ENCODE measurements around the gene SCN8A.

Gene SCN8A

GRCh38 chr12:51851413-51852124 lies 260.5 kb downstream of the SCN8A start:
- TF ChIP-seq, protein P1, sequence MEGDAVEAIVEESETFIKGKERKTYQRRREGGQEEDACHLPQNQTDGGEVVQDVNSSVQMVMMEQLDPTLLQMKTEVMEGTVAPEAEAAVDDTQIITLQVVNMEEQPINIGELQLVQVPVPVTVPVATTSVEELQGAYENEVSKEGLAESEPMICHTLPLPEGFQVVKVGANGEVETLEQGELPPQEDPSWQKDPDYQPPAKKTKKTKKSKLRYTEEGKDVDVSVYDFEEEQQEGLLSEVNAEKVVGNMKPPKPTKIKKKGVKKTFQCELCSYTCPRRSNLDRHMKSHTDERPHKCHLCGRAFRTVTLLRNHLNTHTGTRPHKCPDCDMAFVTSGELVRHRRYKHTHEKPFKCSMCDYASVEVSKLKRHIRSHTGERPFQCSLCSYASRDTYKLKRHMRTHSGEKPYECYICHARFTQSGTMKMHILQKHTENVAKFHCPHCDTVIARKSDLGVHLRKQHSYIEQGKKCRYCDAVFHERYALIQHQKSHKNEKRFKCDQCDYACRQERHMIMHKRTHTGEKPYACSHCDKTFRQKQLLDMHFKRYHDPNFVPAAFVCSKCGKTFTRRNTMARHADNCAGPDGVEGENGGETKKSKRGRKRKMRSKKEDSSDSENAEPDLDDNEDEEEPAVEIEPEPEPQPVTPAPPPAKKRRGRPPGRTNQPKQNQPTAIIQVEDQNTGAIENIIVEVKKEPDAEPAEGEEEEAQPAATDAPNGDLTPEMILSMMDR (IDR thresholded peaks at IDR 0.05; ENCODE audit: low read length), result no peak
- TF ChIP-seq EZH2phosphoT487 (IDR thresholded peaks at IDR 0.05; ENCODE audit: low read length) (no peak), EZH2 (optimal IDR thresholded peaks at IDR 0.05; ENCODE audit: low read depth, low read length) (no peak)
- H3F3A ChIP-seq (ENCODE audit: insufficient read depth, low read length), result no peaks in the 10 kb centered on the region
- H2AFZ ChIP-seq (ENCODE audit: low read length), result no peak overlapping the region
- no peaks in the 10 kb centered on the region for H4K20me1 ChIP-seq (ENCODE audit: insufficient read depth, low read length)
- no peak overlapping the region for H3K4me3 ChIP-seq (ENCODE audit: low read length)
- peaks cover 56% of the 10 kb centered on the region for H3K27me3 ChIP-seq (replicated peaks; ENCODE audit: insufficient read depth, low read length)
- no peaks in the 10 kb centered on the region for H3K9me3 ChIP-seq (replicated peaks; ENCODE audit: insufficient read depth, low read length)
- no peak overlapping the region for H3K27ac ChIP-seq (ENCODE audit: low read length)
- DNase-seq, result no peak
- H3K9ac ChIP-seq (ENCODE audit: low read length), result no peak overlapping the region
- H3K9me2 ChIP-seq (replicated peaks; ENCODE audit: insufficient read depth, low read length), result no peaks in the 10 kb centered on the region
- no peaks in the 10 kb centered on the region for H3K4me1 ChIP-seq (ENCODE audit: low read length)
- H3K36me3 ChIP-seq (replicated peaks; ENCODE audit: insufficient read depth, low read length), result no peaks in the 10 kb centered on the region
- H3K4me2 ChIP-seq (ENCODE audit: low read depth, low read length), result no peak overlapping the region
- H3K79me2 ChIP-seq (ENCODE audit: low read length), result no peaks in the 10 kb centered on the region

DNA sequence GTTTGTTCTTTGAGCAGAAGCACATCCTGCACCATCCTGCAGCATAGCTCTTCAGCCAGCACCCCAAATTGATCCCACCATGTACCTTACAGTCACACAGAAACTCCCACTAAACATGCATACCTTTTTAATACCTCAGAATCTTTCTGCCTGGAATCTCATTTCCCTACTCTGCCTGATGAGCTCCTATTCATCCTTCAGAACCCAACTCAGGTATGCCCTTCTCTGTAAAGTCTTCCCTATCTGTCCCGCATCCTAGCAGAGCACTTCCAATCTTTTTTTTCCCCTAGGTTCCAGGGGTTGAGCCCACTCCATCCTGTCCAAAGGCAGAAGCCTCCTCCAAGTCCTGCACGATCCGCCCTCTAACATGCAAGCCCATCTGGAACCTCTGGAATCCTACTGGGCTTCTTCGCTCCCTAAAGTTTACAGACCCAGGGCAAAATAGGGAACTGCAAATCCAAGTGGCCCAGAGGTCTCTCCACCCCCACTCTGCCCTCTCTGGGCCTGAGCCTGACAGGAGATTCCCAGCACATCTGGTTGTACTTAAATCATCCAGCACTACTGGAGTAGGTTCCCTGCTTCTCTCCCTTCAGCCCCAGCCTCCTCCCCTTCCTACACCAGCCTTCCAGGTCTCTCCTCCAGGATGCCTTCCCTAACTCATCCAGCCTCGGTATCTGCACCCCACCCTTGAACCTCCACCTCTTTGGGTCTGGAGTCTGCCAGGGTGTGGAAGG lies 261.5 kb downstream of the SCN8A start:
- H3K4me3 ChIP-seq (ENCODE audit: low read length), result no peak overlapping the region
- H2AFZ ChIP-seq (ENCODE audit: low read length), result no peak overlapping the region
- no peaks in the 10 kb centered on the region for H3K36me3 ChIP-seq (replicated peaks; ENCODE audit: insufficient read depth, low read length)
- no peaks in the 10 kb centered on the region for H4K20me1 ChIP-seq (ENCODE audit: insufficient read depth, low read length)
- no peaks in the 10 kb centered on the region for H3K9me2 ChIP-seq (replicated peaks; ENCODE audit: insufficient read depth, low read length)
- H3K79me2 ChIP-seq (ENCODE audit: low read length), result no peaks in the 10 kb centered on the region
- no peak for TF ChIP-seq EZH2phosphoT487 (IDR thresholded peaks at IDR 0.05; ENCODE audit: low read length)
- TF ChIP-seq, protein P1 (IDR thresholded peaks at IDR 0.05; ENCODE audit: low read length), result no peak
- TF ChIP-seq EZH2 (optimal IDR thresholded peaks at IDR 0.05; ENCODE audit: low read depth, low read length), result no peak
- no peak overlapping the region for H3K4me2 ChIP-seq (ENCODE audit: low read depth, low read length)
- H3K9ac ChIP-seq (ENCODE audit: low read length), result no peak overlapping the region
- H3K9me3 ChIP-seq (replicated peaks; ENCODE audit: insufficient read depth, low read length), result no peaks in the 10 kb centered on the region
- peaks cover 56% of the 10 kb centered on the region for H3K27me3 ChIP-seq (replicated peaks; ENCODE audit: insufficient read depth, low read length)
- no peak for DNase-seq
- H3F3A ChIP-seq (ENCODE audit: insufficient read depth, low read length), result no peaks in the 10 kb centered on the region
- no peaks in the 10 kb centered on the region for H3K4me1 ChIP-seq (ENCODE audit: low read length)
- H3K27ac ChIP-seq (ENCODE audit: low read length), result no peak overlapping the region

DNA sequence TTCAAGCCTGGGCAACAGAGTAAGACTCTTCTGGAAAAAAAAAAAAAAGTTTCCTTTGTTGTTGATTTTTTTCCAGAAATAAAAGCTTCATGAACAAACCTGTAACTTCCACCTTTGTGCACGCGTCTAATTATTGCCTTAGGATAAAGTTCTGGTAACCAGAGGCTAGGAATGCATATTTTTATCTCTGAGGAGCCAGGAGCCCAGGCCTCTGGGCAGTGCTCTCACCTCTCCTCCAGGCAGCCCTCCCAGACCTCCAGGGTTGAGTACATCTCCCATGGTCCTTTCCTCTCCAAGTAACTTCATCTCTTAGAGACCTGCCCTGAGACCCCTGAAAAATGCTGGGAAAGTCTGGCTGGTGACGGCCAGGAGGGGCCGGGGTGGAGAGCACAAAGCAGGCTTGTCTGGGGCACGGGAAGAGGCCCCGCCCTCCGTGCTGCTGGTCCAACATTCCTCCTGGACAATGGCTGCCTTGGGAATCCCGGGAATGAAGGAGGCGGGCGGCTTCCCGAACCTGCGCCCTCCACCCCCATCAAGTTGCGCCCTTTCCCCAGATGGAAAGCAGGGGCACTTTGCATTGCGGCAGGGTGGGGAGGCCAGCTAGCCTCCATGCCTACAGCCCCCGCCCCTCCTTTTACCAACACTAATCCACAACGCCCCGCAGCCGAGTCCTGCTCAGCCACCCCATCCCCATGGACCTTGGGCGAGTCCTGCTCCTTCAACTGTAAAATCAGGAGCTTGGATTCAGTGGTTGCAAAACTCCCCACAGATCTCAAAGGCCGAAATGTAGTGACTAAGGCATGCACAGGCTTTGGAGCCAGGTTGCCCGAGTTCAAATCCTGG lies 264.8 kb downstream of the SCN8A start:
- Histone ChIP-seq H3K79me2 (ENCODE audit: low read length) (no peaks in the 10 kb centered on the region), H2AFZ (ENCODE audit: low read length) (no peak overlapping the region), H3K9me3 (replicated peaks; ENCODE audit: insufficient read depth, low read length) (no peaks in the 10 kb centered on the region), H3K9me2 (replicated peaks; ENCODE audit: insufficient read depth, low read length) (no peaks in the 10 kb centered on the region), H3F3A (ENCODE audit: insufficient read depth, low read length) (no peaks in the 10 kb centered on the region), H3K4me1 (ENCODE audit: low read length) (no peaks in the 10 kb centered on the region), H3K27ac (ENCODE audit: low read length) (no peak overlapping the region), H3K36me3 (replicated peaks; ENCODE audit: insufficient read depth, low read length) (no peaks in the 10 kb centered on the region), H3K4me3 (ENCODE audit: low read length) (no peak overlapping the region), H3K27me3 (replicated peaks; ENCODE audit: insufficient read depth, low read length) (peaks cover 46% of the 10 kb centered on the region), H3K4me2 (ENCODE audit: low read depth, low read length) (no peak overlapping the region), H3K9ac (ENCODE audit: low read length) (no peak overlapping the region), H4K20me1 (ENCODE audit: insufficient read depth, low read length) (no peaks in the 10 kb centered on the region)
- TF ChIP-seq, protein P1 (IDR thresholded peaks at IDR 0.05; ENCODE audit: low read length), result no peak
- TF ChIP-seq EZH2phosphoT487 (IDR thresholded peaks at IDR 0.05; ENCODE audit: low read length), result no peak
- DNase-seq, result no peak

Data from MM.1S (cell line).